IMR-90 (cell line): ENCODE data around the gene EPHA5. TPM values are rescaled to one million over a fixed set of nuclear protein-coding genes. Genes with fewer than 3 reads are reported as not detected.

Experiments used
- ATAC-seq: fragments of 200-7000 bp; cut with Tn5 transposase; 2 replicates; pipeline ENCODE4 v1.9.1; 2020; ENCODE audit warnings: low read depth, mild to moderate bottlenecking, moderate library complexity
- BruUV-seq: library from RNA; stranded (reverse); fragments of 400-500 nt; replicated peaks from 2 replicates; lab custom pipeline; 2021; lab: Mats Ljungman, UMichigan
- CTCF ChIA-PET: fragments of 300-600 bp; formaldehyde crosslinking; extraction: SDS; loops from one replicate; lab custom pipeline; 2021; ENCODE audit warnings: antibody characterized with exemption; lab: Yijun Ruan, JAX
- POLR2A ChIA-PET: fragments of 300-600 bp; sonication (Branson Sonifier 250); formaldehyde crosslinking; loops from one replicate; lab custom pipeline; 2022; ENCODE audit warnings: antibody characterized with exemption; ENCODE audit not compliant: unreplicated experiment; lab: Charles Lee
- DNase-seq: peaks from one replicate; pipeline ENCODE4 v3.0.0; 2013
- H2AFZ ChIP-seq: replicated peaks from 2 replicates; pipeline ENCODE3; 2013; ENCODE audit warnings: low read length, mild to moderate bottlenecking; ENCODE audit not compliant: poor library complexity
- H2AK5ac ChIP-seq: 2 replicates; pipeline ENCODE4 v1.6.1; 2013; ENCODE audit warnings: low read depth, low read length, inconsistent platforms
- H2AK9ac ChIP-seq: replicated peaks from 2 replicates; pipeline ENCODE3; 2013; ENCODE audit warnings: mild to moderate bottlenecking, low read depth, low read length, moderate library complexity; ENCODE audit not compliant: poor library complexity
- H2BK120ac ChIP-seq: 2 replicates; pipeline ENCODE4 v1.6.1; 2013; ENCODE audit warnings: low read depth, low read length, inconsistent platforms
- H2BK15ac ChIP-seq: 3 replicates; pipeline ENCODE4 v1.6.1; 2013; ENCODE audit warnings: low read depth, low read length, inconsistent platforms
- H2BK20ac ChIP-seq: 2 replicates; pipeline ENCODE4 v1.6.1; 2013; ENCODE audit warnings: low read depth, mild to moderate bottlenecking, inconsistent platforms, low read length, moderate library complexity
- H2BK5ac ChIP-seq: 2 replicates; pipeline ENCODE4 v1.6.1; 2013; ENCODE audit warnings: mild to moderate bottlenecking, low read depth, low read length, inconsistent platforms; ENCODE audit not compliant: poor library complexity, severe bottlenecking
- H3K14ac ChIP-seq: replicated peaks from 2 replicates; pipeline ENCODE4 v1.6.1; 2013; ENCODE audit warnings: low read depth, low read length, inconsistent platforms
- H3K18ac ChIP-seq: 2 replicates; pipeline ENCODE4 v1.6.1; 2013; ENCODE audit warnings: low read depth, low read length, control low read depth
- H3K23ac ChIP-seq: 2 replicates; pipeline ENCODE4 v1.6.1; 2013; ENCODE audit warnings: low read depth, low read length, inconsistent platforms
- H3K27ac ChIP-seq: 2 replicates; pipeline ENCODE4 v1.5.1; 2013; ENCODE audit warnings: mild to moderate bottlenecking, control low read depth, low read length; ENCODE audit not compliant: insufficient read depth
- H3K27me3 ChIP-seq: 2 replicates; pipeline ENCODE4 v1.6.1; 2013; ENCODE audit warnings: low read length; ENCODE audit not compliant: control insufficient read depth, insufficient read depth
- H3K36me3 ChIP-seq: 2 replicates; pipeline ENCODE4 v1.6.1; 2013; ENCODE audit warnings: low read length, mixed read lengths; ENCODE audit not compliant: control insufficient read depth, insufficient read depth
- H3K4ac ChIP-seq: 2 replicates; pipeline ENCODE4 v1.6.1; 2013; ENCODE audit warnings: low read depth, low read length, inconsistent platforms
- H3K4me1 ChIP-seq: 2 replicates; pipeline ENCODE4 v1.6.1; 2013; ENCODE audit warnings: low read length, mixed read lengths; ENCODE audit not compliant: control insufficient read depth, insufficient read depth
- H3K4me2 ChIP-seq: 2 replicates; pipeline ENCODE4 v1.6.1; 2013; ENCODE audit warnings: low read depth, mild to moderate bottlenecking, control low read depth, low read length, moderate library complexity
- H3K4me3 ChIP-seq: 2 replicates; pipeline ENCODE4 v1.5.1; 2013; ENCODE audit warnings: low read depth, mild to moderate bottlenecking, control low read depth, low read length, moderate library complexity; ENCODE audit not compliant: insufficient read depth
- H3K56ac ChIP-seq: 2 replicates; pipeline ENCODE4 v1.6.1; 2013; ENCODE audit warnings: low read length, inconsistent platforms; ENCODE audit not compliant: insufficient read depth; ENCODE audit errors: extremely low read depth
- H3K79me1 ChIP-seq, 2 experiments: 2 replicates each; pipeline ENCODE4 v1.6.1; 2013; ENCODE audit warnings: low read length in 2 of 2, inconsistent platforms in 1 of 2, low read depth in 1 of 2
- H3K9ac ChIP-seq: 2 replicates; pipeline ENCODE4 v1.6.1; 2013; ENCODE audit warnings: low read depth, low read length, control low read depth
- H3K9me1 ChIP-seq: 2 replicates; pipeline ENCODE4 v1.6.1; 2013; ENCODE audit warnings: low read length, inconsistent platforms; ENCODE audit not compliant: insufficient read depth
- H3K9me3 ChIP-seq: 2 replicates; pipeline ENCODE4 v1.6.1; 2013; ENCODE audit warnings: low read length; ENCODE audit not compliant: control insufficient read depth, insufficient read depth
- H4K20me1 ChIP-seq: 2 replicates; pipeline ENCODE4 v1.6.1; 2013; ENCODE audit warnings: low read length, inconsistent platforms; ENCODE audit not compliant: insufficient read depth
- H4K5ac ChIP-seq: 2 replicates; pipeline ENCODE4 v1.6.1; 2013; ENCODE audit warnings: mild to moderate bottlenecking, low read depth, low read length, control low read depth
- H4K8ac ChIP-seq, 2 experiments: 2 replicates each; pipeline ENCODE4 v1.6.1; 2013; ENCODE audit warnings: low read depth in 2 of 2, low read length in 2 of 2, control low read depth in 1 of 2, inconsistent platforms in 1 of 2
- H4K91ac ChIP-seq: 2 replicates; pipeline ENCODE4 v1.6.1; 2013; ENCODE audit warnings: low read depth, low read length, inconsistent platforms; ENCODE audit not compliant: insufficient read depth
- CHD1 ChIP-seq: IDR thresholded peaks from 2 replicates; pipeline ENCODE4 v1.6.1; 2012; ENCODE audit warnings: low read depth, low read length, improper control_type of control experiment
- FOS ChIP-seq: fragments of 150-350 bp; IDR thresholded peaks from 2 replicates; pipeline ENCODE4 v1.6.1; 2016; ENCODE audit warnings: low read depth, low read length
- MAFK ChIP-seq: IDR thresholded peaks from 2 replicates; pipeline ENCODE4 v1.6.1; 2012; ENCODE audit warnings: low read depth, low read length, improper control_type of control experiment
- MAZ ChIP-seq: IDR thresholded peaks from 2 replicates; pipeline ENCODE4 v1.6.1; 2012; ENCODE audit warnings: low read depth, mild to moderate bottlenecking, low read length, improper control_type of control experiment, moderate library complexity, borderline replicate concordance
- MXI1 ChIP-seq: IDR thresholded peaks from 2 replicates; pipeline ENCODE4 v1.6.1; 2012; ENCODE audit warnings: low read depth, mild to moderate bottlenecking, low read length, moderate library complexity, borderline replicate concordance
- NFE2L2 ChIP-seq: fragments of 150-350 bp; IDR thresholded peaks from 2 replicates; pipeline ENCODE4 v1.6.1; 2016; ENCODE audit warnings: low read depth, mild to moderate bottlenecking, low read length
- SMC3 ChIP-seq: fragments of 150-350 bp; IDR thresholded peaks from 2 replicates; pipeline ENCODE4 v1.6.1; 2016; ENCODE audit warnings: low read depth, mild to moderate bottlenecking, antibody characterized with exemption, low read length, moderate library complexity
- WGBS, 2 experiments: methylation state at CpG; one replicate each; pipeline versions ENCODE4 v1.1.5 to v1.1.7; 2013; ENCODE audit warnings: missing lambda C conversion rate in 2 of 2; ENCODE audit not compliant: insufficient read length in 1 of 2; ENCODE audit errors: extremely low coverage in 2 of 2; 5-methylcytosine and 5-hydroxymethylcytosine counted together
- dilution Hi-C: fragments of 300-500 bp; cut with HindIII; formaldehyde crosslinking; loops from one replicate; pipeline ENCODE4 v1.14.3; 2018; ENCODE audit warnings: low sequenced_read_pairs; ENCODE audit not compliant: unreplicated experiment
- in situ Hi-C: fragments of 300-500 bp; cut with MboI; formaldehyde crosslinking; loops from 3 replicates; pipeline ENCODE4 v1.14.3; 2019; ENCODE audit warnings: low sequenced_read_pairs, inconsistent platforms, mixed read lengths
- intact Hi-C: fragments of 100-400 bp; cut with micrococcal nuclease; formaldehyde crosslinking; loops from 2 replicates; pipeline ENCODE4 v1.10.0; 2022
- polyA plus RNA-seq, 3 experiments: library from polyadenylated mRNA; depleted of rRNA; stranded (reverse); fragments of >200 nt; gene quantifications; 2 replicates each; pipeline ENCODE4 v1.2.3, GENCODE V29; 2012; ENCODE audit warnings: low replicate concordance in 1 of 3
- total RNA-seq: library from RNA; depleted of rRNA; stranded (reverse); fragments of >200 nt; gene quantifications from 2 replicates; pipeline ENCODE4 v1.2.3, GENCODE V29; 2012
- TF ChIP-seq, protein P1 (sequence below): fragments of 150-350 bp; IDR thresholded peaks from 2 replicates; pipeline ENCODE4 v1.6.1; 2017; ENCODE audit warnings: mild to moderate bottlenecking, antibody characterized with exemption, low read length, low read depth
- TF ChIP-seq, protein P2 (sequence below): fragments of 150-350 bp; IDR thresholded peaks from 2 replicates; pipeline ENCODE4 v1.6.1; 2016; ENCODE audit warnings: low read depth, mild to moderate bottlenecking, low read length, moderate library complexity, borderline replicate concordance

The EPHA5 gene
- total and polyA plus RNA-seq, 2 of the 4 experiments (the other 2 are of a cell fraction) = 0.07 to 0.18 TPM

DNA sequence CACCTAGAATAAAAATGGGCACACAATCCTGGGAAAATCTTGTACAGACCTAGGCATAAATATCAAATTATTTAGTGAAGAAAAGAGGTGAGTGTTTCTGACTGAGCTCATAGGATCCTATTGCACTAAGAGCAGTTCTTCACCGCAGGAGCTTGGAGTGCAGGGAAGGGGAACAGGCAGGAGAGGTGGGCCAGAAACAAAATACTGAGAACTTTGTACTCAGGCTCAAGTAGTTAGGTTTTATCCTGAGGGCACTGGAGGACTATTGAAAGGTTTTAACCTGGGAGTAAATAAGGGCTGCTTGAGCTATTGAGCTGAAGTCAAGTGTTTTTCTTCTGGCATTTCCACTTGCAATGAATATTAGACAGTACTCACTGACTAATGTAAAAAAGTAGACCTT lies 12.2 kb downstream of the EPHA5 start:
- H2BK120ac ChIP-seq = no peak overlapping the region
- 0 out of 2 replicates have a peak, but pooled peaks cover 1% of the 10 kb centered on the region for H3K9me3 ChIP-seq
- no peaks in the 10 kb centered on the region for H3K27me3 ChIP-seq
- H3K18ac ChIP-seq = no peak overlapping the region
- H3K79me1 ChIP-seq = no peaks in the 10 kb centered on the region
- intact Hi-C loops = no loop called here
- H3K27ac ChIP-seq = no peak overlapping the region
- H3K23ac ChIP-seq = no peak overlapping the region
- in situ Hi-C loops = no loop called here
- H3K4me1 ChIP-seq = no peaks in the 10 kb centered on the region
- CTCF ChIA-PET = no interaction called here
- no peaks in the 10 kb centered on the region for H3K9me1 ChIP-seq
- no peak overlapping the region for H2AFZ ChIP-seq
- dilution Hi-C loops = no loop called here
- H4K91ac ChIP-seq = no peak overlapping the region
- no peak overlapping the region for H2BK15ac ChIP-seq
- H3K14ac ChIP-seq = no peak overlapping the region
- no peak overlapping the region for H2AK9ac ChIP-seq
- ATAC-seq = no peak
- H3K4me3 ChIP-seq = no peak overlapping the region
- H2BK20ac ChIP-seq = no peak overlapping the region
- H4K5ac ChIP-seq = no peak overlapping the region
- no peak for TF ChIP-seq CHD1
- no peak for TF ChIP-seq MAFK
- no peak for TF ChIP-seq MXI1
- TF ChIP-seq SMC3 = no peak
- no peak for TF ChIP-seq NFE2L2
- TF ChIP-seq, protein P1, sequence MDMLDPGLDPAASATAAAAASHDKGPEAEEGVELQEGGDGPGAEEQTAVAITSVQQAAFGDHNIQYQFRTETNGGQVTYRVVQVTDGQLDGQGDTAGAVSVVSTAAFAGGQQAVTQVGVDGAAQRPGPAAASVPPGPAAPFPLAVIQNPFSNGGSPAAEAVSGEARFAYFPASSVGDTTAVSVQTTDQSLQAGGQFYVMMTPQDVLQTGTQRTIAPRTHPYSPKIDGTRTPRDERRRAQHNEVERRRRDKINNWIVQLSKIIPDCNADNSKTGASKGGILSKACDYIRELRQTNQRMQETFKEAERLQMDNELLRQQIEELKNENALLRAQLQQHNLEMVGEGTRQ = no peak
- TF ChIP-seq MAZ = no peak
- TF ChIP-seq, protein P2, sequence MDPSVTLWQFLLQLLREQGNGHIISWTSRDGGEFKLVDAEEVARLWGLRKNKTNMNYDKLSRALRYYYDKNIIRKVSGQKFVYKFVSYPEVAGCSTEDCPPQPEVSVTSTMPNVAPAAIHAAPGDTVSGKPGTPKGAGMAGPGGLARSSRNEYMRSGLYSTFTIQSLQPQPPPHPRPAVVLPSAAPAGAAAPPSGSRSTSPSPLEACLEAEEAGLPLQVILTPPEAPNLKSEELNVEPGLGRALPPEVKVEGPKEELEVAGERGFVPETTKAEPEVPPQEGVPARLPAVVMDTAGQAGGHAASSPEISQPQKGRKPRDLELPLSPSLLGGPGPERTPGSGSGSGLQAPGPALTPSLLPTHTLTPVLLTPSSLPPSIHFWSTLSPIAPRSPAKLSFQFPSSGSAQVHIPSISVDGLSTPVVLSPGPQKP = no peak
- TF ChIP-seq FOS = no peak
- H3K56ac ChIP-seq = no peak overlapping the region
- POLR2A ChIA-PET = no interaction called here
- WGBS, 2 experiments = 50% methylated on average over 1 of the region's 1 CpG; no CpG with 5 or more reads in 1 of the 2 experiments
- no peaks in the 10 kb centered on the region for H3K36me3 ChIP-seq
- no peak overlapping the region for H2BK5ac ChIP-seq
- no peaks in the 10 kb centered on the region for H4K20me1 ChIP-seq
- no peak overlapping the region for H2AK5ac ChIP-seq
- H4K8ac ChIP-seq = no peak overlapping the region
- DNase-seq = no peak
- BruUV-seq = no TSS peak
- H3K9ac ChIP-seq = no peak overlapping the region
- no peak overlapping the region for H3K4ac ChIP-seq
- H3K4me2 ChIP-seq = no peak overlapping the region
